H9 (cell line): Measurements from ENCODE around the gene USP20. TPM values are rescaled to one million over a fixed set of nuclear protein-coding genes. Genes with fewer than 3 reads are reported as not detected.

Experiments
- DNase-seq: peaks from one replicate; pipeline ENCODE4 v3.0.0-alpha.2; 2017
- H2AFZ ChIP-seq: one replicate; pipeline ENCODE4 v1.6.1; 2013; ENCODE audit warnings: mild to moderate bottlenecking, low read length, control low read depth, moderate library complexity
- H2AK5ac ChIP-seq: 2 replicates; pipeline ENCODE4 v1.6.1; 2013; ENCODE audit warnings: low read length, control low read depth, mixed read lengths; ENCODE audit not compliant: insufficient read length
- H2BK120ac ChIP-seq: one replicate; pipeline ENCODE4 v1.6.1; 2013; ENCODE audit warnings: low read depth, mild to moderate bottlenecking, low read length, control low read depth, inconsistent platforms; ENCODE audit not compliant: poor library complexity, severe bottlenecking
- H2BK12ac ChIP-seq: 2 replicates; pipeline ENCODE4 v1.6.1; 2013; ENCODE audit warnings: low read length, control low read depth, mixed read lengths, low read depth; ENCODE audit not compliant: insufficient read length
- H2BK15ac ChIP-seq: 2 replicates; pipeline ENCODE4 v1.6.1; 2013; ENCODE audit warnings: low read depth, low read length, control low read depth
- H2BK20ac ChIP-seq: one replicate; pipeline ENCODE4 v1.6.1; 2013; ENCODE audit warnings: low read depth, mild to moderate bottlenecking, low read length, control low read depth, inconsistent platforms; ENCODE audit not compliant: poor library complexity, severe bottlenecking
- H2BK5ac ChIP-seq: 2 replicates; pipeline ENCODE4 v1.6.1; 2013; ENCODE audit warnings: low read length, control low read depth, mixed read lengths; ENCODE audit not compliant: insufficient read length
- H3K14ac ChIP-seq: 2 replicates; pipeline ENCODE4 v1.6.1; 2013; ENCODE audit warnings: low read length, control low read depth; ENCODE audit not compliant: insufficient read depth
- H3K18ac ChIP-seq: 2 replicates; pipeline ENCODE4 v1.6.1; 2013; ENCODE audit warnings: low read depth, mild to moderate bottlenecking, mixed read lengths, low read length, control low read depth; ENCODE audit not compliant: insufficient read length
- H3K23ac ChIP-seq: 2 replicates; pipeline ENCODE4 v1.6.1; 2013; ENCODE audit warnings: low read length, control low read depth, mixed read lengths, low read depth; ENCODE audit not compliant: insufficient read length
- H3K23me2 ChIP-seq: 2 replicates; pipeline ENCODE4 v1.6.1; 2013; ENCODE audit warnings: low read depth, mild to moderate bottlenecking, mixed read lengths, low read length, control low read depth; ENCODE audit not compliant: insufficient read length, poor library complexity, severe bottlenecking
- H3K27ac ChIP-seq: 2 replicates; pipeline ENCODE4 v1.5.1; 2013; ENCODE audit warnings: low read length, control low read depth, mixed read lengths, low read depth; ENCODE audit not compliant: insufficient read length
- H3K27me3 ChIP-seq: 2 replicates; pipeline ENCODE4 v1.6.1; 2013; ENCODE audit warnings: low read length, control low read depth, inconsistent platforms; ENCODE audit not compliant: insufficient read depth
- H3K4ac ChIP-seq: 2 replicates; pipeline ENCODE4 v1.6.1; 2013; ENCODE audit warnings: low read depth, mild to moderate bottlenecking, control low read depth, inconsistent platforms, low read length, moderate library complexity
- H3K4me1 ChIP-seq: 2 replicates; pipeline ENCODE4 v1.6.1; 2013; ENCODE audit warnings: low read length, control low read depth, inconsistent platforms; ENCODE audit not compliant: insufficient read depth
- H3K4me2 ChIP-seq: 2 replicates; pipeline ENCODE4 v1.6.1; 2013; ENCODE audit warnings: low read length, control low read depth, mixed read lengths; ENCODE audit not compliant: insufficient read length, insufficient read depth
- H3K56ac ChIP-seq: 2 replicates; pipeline ENCODE4 v1.6.1; 2013; ENCODE audit warnings: low read depth, mild to moderate bottlenecking, mixed read lengths, low read length, control low read depth; ENCODE audit not compliant: insufficient read length
- H3K79me1 ChIP-seq: 2 replicates; pipeline ENCODE4 v1.6.1; 2013; ENCODE audit warnings: low read depth, mild to moderate bottlenecking, moderate library complexity, low read length, control low read depth, inconsistent platforms; ENCODE audit not compliant: insufficient read depth, poor library complexity, severe bottlenecking
- H3K79me2 ChIP-seq: 2 replicates; pipeline ENCODE4 v1.6.1; 2013; ENCODE audit warnings: low read length, control low read depth, inconsistent platforms; ENCODE audit not compliant: insufficient read depth
- H3K9ac ChIP-seq: 2 replicates; pipeline ENCODE4 v1.6.1; 2013; ENCODE audit warnings: low read length, control low read depth, mixed read lengths; ENCODE audit not compliant: insufficient read length; ENCODE audit errors: extremely low read depth
- H3K9me3 ChIP-seq: one replicate; pipeline ENCODE4 v1.6.1; 2013; ENCODE audit warnings: low read depth, low read length, inconsistent platforms; ENCODE audit not compliant: control insufficient read depth
- H3T11ph ChIP-seq: one replicate; pipeline ENCODE4 v1.6.1; 2013; ENCODE audit warnings: mild to moderate bottlenecking, low read length, control low read depth, inconsistent platforms
- H4K20me1 ChIP-seq: one replicate; pipeline ENCODE4 v1.6.1; 2013; ENCODE audit not compliant: control insufficient read depth, insufficient read length, insufficient read depth
- H4K5ac ChIP-seq: 2 replicates; pipeline ENCODE4 v1.6.1; 2013; ENCODE audit warnings: low read depth, mild to moderate bottlenecking, mixed read lengths, low read length, control low read depth; ENCODE audit not compliant: insufficient read length
- H4K8ac ChIP-seq: replicated peaks from 2 replicates; pipeline ENCODE4 v1.6.1; 2013; ENCODE audit warnings: low read length, control low read depth, mixed read lengths, low read depth; ENCODE audit not compliant: insufficient read length
- H4K91ac ChIP-seq: 2 replicates; pipeline ENCODE4 v1.6.1; 2013; ENCODE audit warnings: low read depth, mild to moderate bottlenecking, moderate library complexity, mixed read lengths, low read length, control low read depth; ENCODE audit not compliant: insufficient read length
- H3K27ac Mint-ChIP-seq, 3 experiments: 2 replicates in 2 of 3; 3 replicates in 1 of 3; pipeline ENCODE4 v1.8.0; 2020 to 2021; ENCODE audit warnings: mixed read lengths in 3 of 3, mild to moderate bottlenecking in 1 of 3, moderate library complexity in 1 of 3
- H3K27me3 Mint-ChIP-seq: 2 replicates; pipeline ENCODE4 v1.8.0; 2021; ENCODE audit warnings: low read depth, mild to moderate bottlenecking, moderate library complexity, mixed read lengths
- H3K36me3 Mint-ChIP-seq, 3 experiments: 2 replicates in 2 of 3; 3 replicates in 1 of 3; pipeline ENCODE4 v1.8.0; 2020 to 2021; ENCODE audit warnings: low read depth in 3 of 3, mixed read lengths in 3 of 3; ENCODE audit not compliant: insufficient read depth in 1 of 3
- H3K4me1 Mint-ChIP-seq, 2 experiments: 2 replicates each; pipeline ENCODE4 v1.8.0; 2020; ENCODE audit warnings: mixed read lengths in 2 of 2
- H3K4me3 Mint-ChIP-seq, 2 experiments: 2 replicates in 1 of 2; 3 replicates in 1 of 2; pipeline ENCODE4 v1.8.0; 2020 to 2021; ENCODE audit warnings: mild to moderate bottlenecking in 2 of 2, mixed read lengths in 2 of 2, moderate library complexity in 1 of 2
- H3K9me3 Mint-ChIP-seq, 2 experiments: 2 replicates in 1 of 2; 3 replicates in 1 of 2; pipeline ENCODE4 v1.8.0; 2020; ENCODE audit warnings: mild to moderate bottlenecking in 2 of 2, mixed read lengths in 2 of 2, moderate library complexity in 1 of 2
- WGBS: extraction: QIAGEN DNeasy Blood & Tissue Kit; methylation state at CpG from one replicate; pipeline ENCODE4 v1.1.7; 2013; ENCODE audit warnings: missing lambda C conversion rate, low lambda C conversion rate, mixed read lengths; ENCODE audit not compliant: insufficient read length; ENCODE audit errors: extremely low coverage; 5-methylcytosine and 5-hydroxymethylcytosine counted together
- total RNA-seq: library from RNA; stranded (reverse); gene quantifications from 2 replicates; pipeline ENCODE4 v1.2.1, GENCODE V29; 2021
- TF ChIP-seq, protein P1 (sequence below): fragments of 200-600 bp; sonication (generic); conservative IDR thresholded peaks from 3 replicates; pipeline ENCODE4 v1.8.0; 2021; ENCODE audit warnings: antibody characterized with exemption, mild to moderate bottlenecking

Gene USP20
- total RNA-seq, 1 experiment from 2014 or later: 20.9 TPM

DNA sequence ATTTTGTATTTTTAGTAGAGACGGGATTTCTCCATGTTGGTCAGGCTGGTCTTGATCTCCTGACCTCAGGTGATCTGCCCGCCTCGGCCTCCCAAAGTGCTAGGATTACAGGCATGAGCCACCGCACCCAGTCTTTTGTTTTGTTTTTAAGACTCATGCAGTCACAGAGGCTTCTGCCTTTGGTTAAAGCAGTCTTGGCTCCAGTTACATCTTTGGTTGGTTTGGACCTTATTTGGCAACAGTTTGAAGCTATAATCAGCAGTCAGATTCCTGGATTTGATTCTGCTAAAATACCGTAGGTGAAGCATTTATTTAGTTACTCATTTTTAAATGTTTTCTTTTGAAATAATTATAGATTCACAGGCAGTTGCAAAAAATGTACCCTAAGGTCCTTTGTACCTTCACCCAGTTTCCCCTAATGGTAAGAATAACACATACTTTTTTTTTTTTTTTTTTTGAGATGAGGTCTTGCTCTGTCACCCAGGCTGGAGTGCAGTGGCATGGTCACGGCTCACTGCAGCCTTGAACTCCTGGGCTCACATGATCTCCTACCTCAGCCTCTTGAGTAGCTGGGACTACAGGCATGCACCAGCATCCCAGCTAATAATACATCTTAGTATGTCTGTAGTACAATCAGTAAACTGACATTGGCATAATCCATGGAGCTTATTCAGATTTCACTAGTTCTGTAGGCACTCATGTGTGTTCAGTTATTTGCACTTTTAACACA, 15.7 kb downstream of the USP20 start:
- H3K23ac ChIP-seq: no peak overlapping the region
- H2BK20ac ChIP-seq: no peak overlapping the region
- no peak overlapping the region for H3K27ac Mint-ChIP-seq
- peaks cover 0 to 45% (median 21%) of the 10 kb centered on the region in 3 experiments; a peak in 6 of 7 replicates for H3K36me3 Mint-ChIP-seq
- H4K8ac ChIP-seq: no peak overlapping the region
- no peaks in the 10 kb centered on the region for H3K79me1 ChIP-seq
- H3T11ph ChIP-seq: no peak overlapping the region
- no peak overlapping the region for H3K9ac ChIP-seq
- H3K18ac ChIP-seq: no peak overlapping the region
- H2BK5ac ChIP-seq: no peak overlapping the region
- H2BK15ac ChIP-seq: no peak overlapping the region
- no peak overlapping the region for H2BK12ac ChIP-seq
- H3K27ac ChIP-seq: no peak overlapping the region
- no peak for DNase-seq
- no peak overlapping the region for H3K4me3 Mint-ChIP-seq
- no peak overlapping the region for H2AK5ac ChIP-seq
- H2BK120ac ChIP-seq: no peak overlapping the region
- H3K56ac ChIP-seq: no peak overlapping the region
- no peak overlapping the region for H3K4me2 ChIP-seq
- no peaks in the 10 kb centered on the region for H3K4me1 ChIP-seq
- no peak overlapping the region for H2AFZ ChIP-seq
- no peak overlapping the region for H4K5ac ChIP-seq
- H3K27me3 Mint-ChIP-seq: no peaks in the 10 kb centered on the region
- WGBS: no CpG with 5 or more reads among the region's 6 CpGs
- H3K9me3 ChIP-seq: no peaks in the 10 kb centered on the region
- no peaks in the 10 kb centered on the region for H3K27me3 ChIP-seq
- no peaks in the 10 kb centered on the region for H4K20me1 ChIP-seq
- H3K14ac ChIP-seq: no peak overlapping the region
- H3K9me3 Mint-ChIP-seq: no peaks in the 10 kb centered on the region
- TF ChIP-seq, protein P1, sequence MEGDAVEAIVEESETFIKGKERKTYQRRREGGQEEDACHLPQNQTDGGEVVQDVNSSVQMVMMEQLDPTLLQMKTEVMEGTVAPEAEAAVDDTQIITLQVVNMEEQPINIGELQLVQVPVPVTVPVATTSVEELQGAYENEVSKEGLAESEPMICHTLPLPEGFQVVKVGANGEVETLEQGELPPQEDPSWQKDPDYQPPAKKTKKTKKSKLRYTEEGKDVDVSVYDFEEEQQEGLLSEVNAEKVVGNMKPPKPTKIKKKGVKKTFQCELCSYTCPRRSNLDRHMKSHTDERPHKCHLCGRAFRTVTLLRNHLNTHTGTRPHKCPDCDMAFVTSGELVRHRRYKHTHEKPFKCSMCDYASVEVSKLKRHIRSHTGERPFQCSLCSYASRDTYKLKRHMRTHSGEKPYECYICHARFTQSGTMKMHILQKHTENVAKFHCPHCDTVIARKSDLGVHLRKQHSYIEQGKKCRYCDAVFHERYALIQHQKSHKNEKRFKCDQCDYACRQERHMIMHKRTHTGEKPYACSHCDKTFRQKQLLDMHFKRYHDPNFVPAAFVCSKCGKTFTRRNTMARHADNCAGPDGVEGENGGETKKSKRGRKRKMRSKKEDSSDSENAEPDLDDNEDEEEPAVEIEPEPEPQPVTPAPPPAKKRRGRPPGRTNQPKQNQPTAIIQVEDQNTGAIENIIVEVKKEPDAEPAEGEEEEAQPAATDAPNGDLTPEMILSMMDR: no peak
- no peak overlapping the region for H4K91ac ChIP-seq
- no peak overlapping the region for H3K4ac ChIP-seq
- no peaks in the 10 kb centered on the region for H3K23me2 ChIP-seq
- H3K79me2 ChIP-seq: no peaks in the 10 kb centered on the region
- no peaks in the 10 kb centered on the region for H3K4me1 Mint-ChIP-seq
